Parathyroid adenoma (tissue), 2 donors: ENCODE results near the gene ZNF91.
A peak's percentile ranks its signal among the peaks of the same experiment; 100 is the strongest.

Experiments used
- H2AFZ ChIP-seq: fragments of 300-600 bp; sonication (generic); one replicate; pipeline ENCODE4 v1.7.0; 2017; ENCODE audit warnings: antibody characterized with exemption, mild to moderate bottlenecking
- H3K27ac ChIP-seq: fragments of 300-600 bp; sonication (generic); one replicate; pipeline ENCODE4 v1.7.0; 2017
- H3K27me3 ChIP-seq: fragments of 300-600 bp; sonication (generic); one replicate; pipeline ENCODE4 v1.7.0; 2017; ENCODE audit warnings: low read length; ENCODE audit not compliant: control insufficient read depth, insufficient read depth
- H3K36me3 ChIP-seq: fragments of 300-600 bp; sonication (generic); one replicate; pipeline ENCODE4 v1.7.0; 2017; ENCODE audit warnings: low read length; ENCODE audit not compliant: control insufficient read depth, insufficient read depth
- H3K4me1 ChIP-seq: fragments of 300-600 bp; sonication (generic); one replicate; pipeline ENCODE4 v1.7.0; 2017; ENCODE audit warnings: control low read depth
- H3K4me2 ChIP-seq: fragments of 300-600 bp; sonication (generic); one replicate; pipeline ENCODE4 v1.7.0; 2017; ENCODE audit warnings: low read length
- H3K4me3 ChIP-seq: fragments of 300-600 bp; sonication (generic); one replicate; pipeline ENCODE4 v1.7.0; 2017; ENCODE audit warnings: low read depth, low read length
- H3K79me2 ChIP-seq: fragments of 300-600 bp; sonication (generic); one replicate; pipeline ENCODE4 v1.7.0; 2017; ENCODE audit warnings: control low read depth
- H3K9ac ChIP-seq: fragments of 300-600 bp; sonication (generic); one replicate; pipeline ENCODE4 v1.7.0; 2017; ENCODE audit warnings: mild to moderate bottlenecking
- H3K9me3 ChIP-seq: fragments of 300-600 bp; sonication (generic); one replicate; pipeline ENCODE4 v1.7.0; 2017; ENCODE audit warnings: low read length; ENCODE audit not compliant: control insufficient read depth
- CTCF ChIP-seq: fragments of 300-600 bp; sonication (generic); IDR thresholded peaks from one replicate; pipeline ENCODE4 v1.7.0; 2017; ENCODE audit warnings: antibody characterized with exemption, mild to moderate bottlenecking
- donor health status: primary hyperparathyroidism.

ZNF91 gene

DNA sequence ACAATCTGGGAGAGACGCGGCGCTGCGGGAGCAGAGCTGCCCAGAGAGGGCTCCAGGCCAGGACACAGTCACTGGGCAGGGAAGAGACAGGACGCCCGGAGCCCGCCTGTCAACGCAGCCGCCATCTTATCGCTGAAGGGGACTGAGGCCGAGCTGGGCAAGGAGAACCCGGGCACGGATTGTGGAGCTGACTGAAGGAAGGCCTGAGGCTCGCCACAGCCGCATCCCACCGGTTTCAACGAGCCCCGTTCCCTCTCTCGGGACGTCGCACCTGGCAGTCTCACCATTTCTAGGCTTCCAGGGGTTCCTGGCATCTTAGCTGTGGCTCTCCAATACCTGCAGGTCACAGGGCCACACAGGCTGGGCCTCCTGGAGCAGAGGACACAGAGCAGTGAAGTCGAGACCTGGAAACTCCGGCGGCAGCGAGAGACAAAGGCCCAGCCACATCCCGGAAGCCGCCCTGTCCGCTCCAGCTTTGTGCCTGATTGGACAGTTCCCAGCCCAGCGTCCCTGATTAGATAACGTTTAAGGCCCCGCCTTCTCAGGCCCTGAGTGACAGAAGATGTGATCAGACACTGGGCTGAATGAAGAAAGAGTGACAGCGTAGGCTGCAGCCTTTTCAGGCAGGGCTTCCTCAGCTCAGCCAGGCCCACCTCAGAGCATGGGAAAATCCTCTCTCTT is at the start of gene ZNF91:
ZNF91 (minus strand) TSS at position 431 of the 681 bp plus-strand sequence; CDS start at position 314, 117 bp downstream.
- Histone ChIP-seq H3K79me2 (peaks cover 22% of the 10 kb centered on the region), H3K4me2 (peak within 1 kb of the TSS; percentile 86), H3K36me3 (no peaks in the 10 kb centered on the region), H3K27ac (peak within 1 kb of the TSS; percentile 94), H3K27me3 (no peaks in the 10 kb centered on the region), H3K4me3 (peak within 1 kb of the TSS; percentile 96), H2AFZ (peak within 1 kb of the TSS; percentile 82), H3K4me1 (peaks cover 15% of the 10 kb centered on the region), H3K9ac (peak within 1 kb of the TSS; percentile 90), H3K9me3 (no peaks in the 10 kb centered on the region)
- no peak for TF ChIP-seq CTCF

GRCh38 chr19:23440791-23441190 is 45.5 kb upstream of the ZNF91 start:
- no peak overlapping the region for H3K4me2 ChIP-seq
- no peak overlapping the region for H3K9ac ChIP-seq
- H3K36me3 ChIP-seq = no peaks in the 10 kb centered on the region
- H3K4me1 ChIP-seq = no peaks in the 10 kb centered on the region
- TF ChIP-seq CTCF = no peak
- H2AFZ ChIP-seq = no peak overlapping the region
- no peak overlapping the region for H3K27ac ChIP-seq
- no peaks in the 10 kb centered on the region for H3K9me3 ChIP-seq
- no peaks in the 10 kb centered on the region for H3K79me2 ChIP-seq
- no peak overlapping the region for H3K4me3 ChIP-seq
- no peaks in the 10 kb centered on the region for H3K27me3 ChIP-seq

GRCh38 chr19:23440207-23440606 is 44.9 kb upstream of the ZNF91 start:
- TF ChIP-seq CTCF = no peak
- Histone ChIP-seq H3K4me1 (no peaks in the 10 kb centered on the region), H3K9me3 (no peaks in the 10 kb centered on the region), H3K27me3 (no peaks in the 10 kb centered on the region), H3K9ac (no peak overlapping the region), H3K27ac (no peak overlapping the region), H3K4me2 (no peak overlapping the region), H3K4me3 (no peak overlapping the region), H2AFZ (no peak overlapping the region), H3K79me2 (no peaks in the 10 kb centered on the region), H3K36me3 (no peaks in the 10 kb centered on the region)

DNA sequence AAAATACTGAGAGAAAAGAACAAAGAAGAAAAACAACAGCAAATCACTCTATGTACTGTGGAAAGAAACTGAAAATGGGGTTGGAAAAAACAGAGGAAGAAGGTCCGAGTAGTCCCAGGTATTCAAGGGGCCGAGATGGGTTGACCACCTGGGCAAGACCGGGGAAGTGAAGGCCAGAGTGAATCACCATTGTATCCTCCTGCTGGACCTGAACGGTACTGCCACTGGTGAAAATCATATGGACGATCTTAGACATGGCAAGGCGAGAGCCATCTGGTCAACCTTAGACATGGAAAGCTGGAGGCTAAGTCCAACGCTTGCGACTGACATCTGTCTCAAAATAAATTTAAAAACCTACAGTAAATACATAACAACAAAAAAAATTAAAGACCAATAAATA is 44.4 kb upstream of the ZNF91 start:
- H3K36me3 ChIP-seq = no peaks in the 10 kb centered on the region
- H3K4me2 ChIP-seq = no peak overlapping the region
- no peaks in the 10 kb centered on the region for H3K27me3 ChIP-seq
- H3K4me1 ChIP-seq = no peaks in the 10 kb centered on the region
- no peak overlapping the region for H2AFZ ChIP-seq
- no peaks in the 10 kb centered on the region for H3K79me2 ChIP-seq
- H3K27ac ChIP-seq = no peak overlapping the region
- no peak for TF ChIP-seq CTCF
- no peak overlapping the region for H3K4me3 ChIP-seq
- H3K9ac ChIP-seq = no peak overlapping the region
- H3K9me3 ChIP-seq = no peaks in the 10 kb centered on the region

- no peaks in the 10 kb centered on the region for H3K79me2 ChIP-seq
- H3K27ac ChIP-seq = no peak overlapping the region
- no peak overlapping the region for H3K4me2 ChIP-seq
- no peak overlapping the region for H3K4me3 ChIP-seq
- no peak overlapping the region for H2AFZ ChIP-seq
- no peaks in the 10 kb centered on the region for H3K27me3 ChIP-seq
- H3K36me3 ChIP-seq = no peaks in the 10 kb centered on the region
- H3K9ac ChIP-seq = no peak overlapping the region
- TF ChIP-seq CTCF = no peak
- no peaks in the 10 kb centered on the region for H3K9me3 ChIP-seq
- H3K4me1 ChIP-seq = no peaks in the 10 kb centered on the region
Measured at GRCh38 chr19:23437901-23438300, 42.6 kb upstream of the ZNF91 start.
